Thyroid gland (tissue), 4 donors: ENCODE data around the gene BCL2L11. TPM values are rescaled to one million over a fixed set of nuclear protein-coding genes. Genes with fewer than 3 reads are reported as not detected.
"Not testable (repeated sequence)": the region's sequence is repeated elsewhere in the genome, so short reads cannot be mapped to it uniquely, and the experiment has no call there.

Experiments
- DNase-seq, 2 donors: peaks; one replicate each; pipeline ENCODE4 v3.0.0-alpha.2; 2019
- H3K27ac ChIP-seq, 3 donors: fragments of 200-600 bp; sonication (generic); 1 replicate in 2 of 3; 2 replicates in 1 of 3; pipeline ENCODE4 v1.5.1; 2016 to 2019; ENCODE audit warnings: mild to moderate bottlenecking in 1 of 3, moderate library complexity in 1 of 3
- H3K27me3 ChIP-seq: fragments of 200-600 bp; sonication (generic); one replicate; pipeline ENCODE4 v1.5.1; 2019
- H3K36me3 ChIP-seq, 2 donors: fragments of 200-600 bp; sonication (generic); one replicate each; pipeline ENCODE4 v1.5.1; 2016 to 2019
- H3K4me1 ChIP-seq, 2 donors: fragments of 200-600 bp; sonication (generic); one replicate each; pipeline ENCODE4 v1.5.1; 2017 to 2019
- H3K4me3 ChIP-seq, 3 donors: fragments of 200-600 bp; sonication (generic); replicated peaks in 1 of 3; 1 replicate in 2 of 3; 2 replicates in 1 of 3; pipeline ENCODE4 v1.5.1; 2016; ENCODE audit warnings: mild to moderate bottlenecking in 1 of 3
- H3K9me3 ChIP-seq: fragments of 200-600 bp; sonication (generic); one replicate; pipeline ENCODE4 v1.5.1; 2017
- CTCF ChIP-seq, 6 experiments: fragments of 200-600 bp in 3 of 6; fragments of 450-650 bp in 3 of 6; sonication (generic) in 3 of 6; IDR thresholded peaks; one replicate each; pipeline ENCODE4 v1.5.1; 2016 to 2019; ENCODE audit warnings: antibody characterized with exemption in 6 of 6, mild to moderate bottlenecking in 2 of 6, inconsistent platforms in 1 of 6, moderate library complexity in 1 of 6
- POLR2A ChIP-seq, 2 donors: fragments of 450-650 bp; IDR thresholded peaks; one replicate each; pipeline ENCODE4 v1.6.1; 2017; ENCODE audit warnings: antibody characterized with exemption in 2 of 2, mild to moderate bottlenecking in 2 of 2, moderate library complexity in 1 of 2
- WGBS, 2 donors: methylation state at CpG; one replicate each; pipeline ENCODE4 v1.1.5; 2017; 5-methylcytosine and 5-hydroxymethylcytosine counted together
- intact Hi-C: fragments of 100-400 bp; cut with DNase I; formaldehyde crosslinking; loops from one replicate; pipeline ENCODE4 v1.15.1; 2023
- total RNA-seq, 4 donors: library from RNA; depleted of rRNA; stranded (reverse); fragments of >200 nt; gene quantifications; one replicate each; pipeline ENCODE4 v1.2.3, GENCODE V29; 2016

BCL2L11 gene, protein sequence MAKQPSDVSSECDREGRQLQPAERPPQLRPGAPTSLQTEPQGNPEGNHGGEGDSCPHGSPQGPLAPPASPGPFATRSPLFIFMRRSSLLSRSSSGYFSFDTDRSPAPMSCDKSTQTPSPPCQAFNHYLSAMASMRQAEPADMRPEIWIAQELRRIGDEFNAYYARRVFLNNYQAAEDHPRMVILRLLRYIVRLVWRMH
- 10 to 100 TPM; 48.4 to 90.6 (median 62.4) TPM for total RNA-seq

- peaks cover 7 to 15% of the 10 kb centered on the region in 2 donors for H3K36me3 ChIP-seq
- H3K9me3 ChIP-seq, result no peaks in the 10 kb centered on the region
- TF ChIP-seq POLR2A (IDR thresholded peaks at IDR 0.05), result peak; percentile 91 to 99
- peak in 1 of 6 experiments; percentile 15 for TF ChIP-seq CTCF (IDR thresholded peaks at IDR 0.05)
- intact Hi-C loops, result no loop called here
- H3K4me3 ChIP-seq, result peak within 1 kb of the TSS; percentile 13 to 85 (median 69)
- peaks cover 7% of the 10 kb centered on the region for H3K27me3 ChIP-seq
- peak within 1 kb of the TSS; percentile 86 to 93 (median 86) for H3K27ac ChIP-seq
- peak; percentile 95 for DNase-seq
- H3K4me1 ChIP-seq, result peaks cover 41 to 45% of the 10 kb centered on the region in 2 donors
- 0 to 3% methylated on average over 22 to 23 of the region's 98 CpGs for WGBS, 2 donors
These were observed at the start of gene BCL2L11 for GRCh38 chr2:111120253-111121027. Gene BCL2L11 (plus strand): TSS chr2:111120914. CDS start chr2:111123746, 2,832 bp downstream.

GRCh38 chr2:111071600-111072171 is 49.0 kb upstream of the BCL2L11 start:
- Histone ChIP-seq H3K36me3 (no peaks in the 10 kb centered on the region), H3K4me1 (peaks cover 0 to 23% of the 10 kb centered on the region in 2 donors), H3K27ac (no peak overlapping the region), H3K27me3 (no peaks in the 10 kb centered on the region), H3K9me3 (no peaks in the 10 kb centered on the region), H3K4me3 (no peak overlapping the region)
- intact Hi-C loops, result no loop called here
- no peak for DNase-seq
- TF ChIP-seq POLR2A (IDR thresholded peaks at IDR 0.05) (no peak), CTCF (IDR thresholded peaks at IDR 0.05) (no peak)
- 53 to 60% methylated on average over 4 to 5 of the region's 5 CpGs for WGBS, 2 donors

DNA sequence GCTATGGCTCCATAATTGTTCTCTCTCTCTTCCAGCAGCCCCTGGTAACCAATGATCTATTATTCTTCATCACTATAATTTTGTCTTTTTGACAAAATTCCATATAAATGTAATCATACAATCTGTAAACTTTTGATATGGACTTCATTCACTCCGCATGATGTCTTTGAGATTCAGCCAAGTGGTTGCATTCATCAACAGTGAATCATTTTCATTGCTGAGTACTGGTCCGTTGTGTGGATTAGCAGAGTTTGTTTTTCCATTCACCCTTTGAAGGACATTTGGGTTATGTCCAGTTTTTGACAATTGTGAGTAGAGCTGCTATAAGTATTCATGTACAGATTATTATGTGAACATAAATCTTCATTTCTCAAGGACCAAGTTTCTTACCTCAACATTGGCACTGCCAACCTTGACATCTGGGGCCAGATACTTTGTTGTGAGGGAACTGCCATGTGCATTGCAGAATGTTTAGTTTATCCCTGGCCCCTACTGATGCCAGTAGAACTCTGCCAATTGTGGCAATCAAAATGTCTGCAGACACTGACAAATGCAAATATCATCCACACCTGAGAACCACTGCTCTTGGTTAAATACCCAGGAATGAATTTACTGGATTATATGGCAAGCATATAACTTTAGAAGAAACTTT is 48.4 kb upstream of the BCL2L11 start:
- no peak overlapping the region for H3K27ac ChIP-seq
- H3K9me3 ChIP-seq, result no peaks in the 10 kb centered on the region
- H3K27me3 ChIP-seq, result no peaks in the 10 kb centered on the region
- intact Hi-C loops, result no loop called here
- DNase-seq, result no peak
- H3K4me1 ChIP-seq, result peaks cover 0 to 23% of the 10 kb centered on the region in 2 donors
- no peaks in the 10 kb centered on the region for H3K36me3 ChIP-seq
- no peak overlapping the region for H3K4me3 ChIP-seq
- no peak for TF ChIP-seq CTCF (IDR thresholded peaks at IDR 0.05)
- TF ChIP-seq POLR2A (IDR thresholded peaks at IDR 0.05), result no peak
- 21 to 35% methylated on average over 2 of the region's 2 CpGs for WGBS, 2 donors

- H3K27me3 ChIP-seq, H3K27ac ChIP-seq, H3K36me3 ChIP-seq, DNase-seq, H3K9me3 ChIP-seq, H3K4me3 ChIP-seq, intact Hi-C loops, H3K4me1 ChIP-seq: not testable (repeated sequence)
- WGBS, 2 donors, result 0 to 3% methylated on average over 1 of the region's 1 CpG
These were observed 38.1 kb upstream of the BCL2L11 start for GRCh38 chr2:111082659-111083058.

DNA sequence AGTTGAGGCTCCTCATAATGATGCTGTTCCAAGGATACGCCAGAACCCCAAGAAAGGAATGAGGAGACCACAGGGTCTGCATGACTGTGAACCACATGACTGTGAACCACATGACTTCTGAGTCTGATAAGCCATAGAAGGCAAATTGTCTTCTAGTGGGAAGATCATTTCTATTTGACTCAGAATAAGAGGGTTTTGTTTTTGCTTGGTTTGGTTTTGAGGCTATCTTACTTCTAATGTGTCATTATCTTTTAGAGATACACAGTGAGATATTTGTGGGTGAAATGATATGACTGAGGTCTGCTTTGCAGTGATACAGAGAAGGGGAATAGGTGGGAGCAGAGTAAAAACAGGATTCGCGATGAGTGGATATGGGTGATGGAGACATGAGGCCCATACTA is 28.9 kb upstream of the BCL2L11 start:
- H3K4me3 ChIP-seq, result no peak overlapping the region
- intact Hi-C loops, result loop anchor here (10.0 kb wide), 1 partner anchor 267 kb away; no protein-coding TSS in a partner anchor
- H3K9me3 ChIP-seq, result no peaks in the 10 kb centered on the region
- H3K27ac ChIP-seq, result no peak overlapping the region
- H3K4me1 ChIP-seq, result no peaks in the 10 kb centered on the region
- no peaks in the 10 kb centered on the region for H3K36me3 ChIP-seq
- TF ChIP-seq CTCF (IDR thresholded peaks at IDR 0.05), result no peak
- TF ChIP-seq POLR2A (IDR thresholded peaks at IDR 0.05), result no peak
- no peaks in the 10 kb centered on the region for H3K27me3 ChIP-seq
- DNase-seq, result no peak
- 90 to 92% methylated on average over 3 of the region's 3 CpGs for WGBS, 2 donors
